Esophagus squamous epithelium (tissue), 5 donors: ENCODE results near the gene PLD5. TPM values are rescaled to one million over a fixed set of nuclear protein-coding genes. Genes with fewer than 3 reads are reported as not detected.
"Not testable (repeated sequence)": the region's sequence is repeated elsewhere in the genome, so short reads cannot be mapped to it uniquely, and the experiment has no call there.

Experiments used
- DNase-seq: peaks from one replicate; lab custom pipeline; 2025; lab: John Stamatoyannopoulos, UW
- H3K27ac ChIP-seq, 4 donors: fragments of 200-600 bp; sonication (generic); one replicate each; pipeline ENCODE4 v1.5.1; 2016 to 2019; ENCODE audit warnings: mild to moderate bottlenecking in 1 of 4
- H3K27me3 ChIP-seq, 4 donors: fragments of 200-600 bp; sonication (generic); 1 replicate in 3 of 4; 2 replicates in 1 of 4; pipeline versions ENCODE4 v1.5.1 to v1.6.0; 2017 to 2021; ENCODE audit warnings: antibody characterized with exemption in 1 of 4
- H3K36me3 ChIP-seq, 3 donors: fragments of 200-600 bp; sonication (generic); one replicate each; pipeline ENCODE4 v1.5.1; 2016 to 2019
- H3K4me1 ChIP-seq, 3 donors: fragments of 200-600 bp; sonication (generic); one replicate each; pipeline ENCODE4 v1.5.1; 2017 to 2019
- H3K4me3 ChIP-seq, 4 donors: fragments of 200-600 bp; sonication (generic); 1 replicate in 3 of 4; 2 replicates in 1 of 4; pipeline ENCODE4 v1.5.1; 2016 to 2019; ENCODE audit warnings: mild to moderate bottlenecking in 2 of 4, moderate library complexity in 1 of 4
- H3K9me3 ChIP-seq, 3 donors: fragments of 200-600 bp; sonication (generic); one replicate each; pipeline ENCODE4 v1.5.1; 2016 to 2019
- POLR2A ChIP-seq, 4 donors: fragments of 450-650 bp; IDR thresholded peaks; one replicate each; pipeline ENCODE4 v1.6.1; 2017; ENCODE audit warnings: antibody characterized with exemption in 4 of 4, mild to moderate bottlenecking in 4 of 4, moderate library complexity in 3 of 4
- WGBS, 2 donors: methylation state at CpG; one replicate each; pipeline ENCODE4 v1.1.5; 2018; 5-methylcytosine and 5-hydroxymethylcytosine counted together
- intact Hi-C: fragments of 100-400 bp; cut with DNase I; formaldehyde crosslinking; loops from one replicate; pipeline ENCODE4 v1.15.0; 2022
- total RNA-seq, 4 donors: library from RNA; depleted of rRNA; stranded (reverse); fragments of >200 nt; gene quantifications; one replicate each; pipeline ENCODE4 v1.1.0, GENCODE V29; 2016
- TF ChIP-seq, protein P1 (sequence below), 6 experiments: fragments of 450-650 bp in 4 of 6; fragments of 200-600 bp in 2 of 6; sonication (generic) in 2 of 6; IDR thresholded peaks; one replicate each; pipeline ENCODE4 v1.5.1; 2016 to 2019; ENCODE audit warnings: antibody characterized with exemption in 6 of 6, mild to moderate bottlenecking in 4 of 6, moderate library complexity in 4 of 6
- donor health status: DM: yes; HTN: yes; CAD: no.

The PLD5 gene
- total RNA-seq, 4 donors from 2014 or later, result 0.18 to 0.57 TPM; not detected in 2

DNA sequence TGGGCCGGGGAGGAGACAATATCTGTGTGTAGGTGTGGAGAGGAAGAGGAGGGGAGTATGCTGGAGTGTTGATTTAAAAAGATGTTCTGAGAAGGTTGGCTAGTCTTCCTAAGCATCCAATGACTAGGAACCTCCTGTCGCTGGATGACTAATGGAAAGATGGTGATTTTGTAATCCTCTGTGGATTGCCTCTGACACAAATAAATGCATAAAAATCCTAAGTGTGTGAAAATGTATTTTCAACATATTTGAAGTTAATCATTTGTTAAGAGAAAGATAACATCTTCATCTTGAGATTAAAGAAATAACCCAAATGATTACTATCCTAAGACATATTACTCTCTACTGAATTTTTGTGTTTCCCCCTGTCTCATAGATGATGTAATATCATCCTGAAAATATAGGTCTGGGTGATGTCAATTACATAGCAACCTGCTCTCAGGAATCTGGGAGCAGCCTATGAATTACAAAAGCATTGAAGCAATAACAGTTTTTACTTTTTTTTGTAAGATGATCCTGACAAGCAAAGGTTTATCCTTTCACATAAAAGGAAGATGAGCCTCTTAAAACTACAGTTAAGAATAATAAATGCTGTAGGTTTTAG is 305.1 kb downstream of the PLD5 start:
- intact Hi-C loops, result no loop called here
- 65 to 76% methylated on average over 2 of the region's 2 CpGs for WGBS, 2 donors
- no peaks in the 10 kb centered on the region for H3K4me1 ChIP-seq
- H3K27ac ChIP-seq, result no peak overlapping the region
- H3K4me3 ChIP-seq, result no peak overlapping the region
- DNase-seq, result no peak
- H3K9me3 ChIP-seq, result peaks cover 0 to 11% (median 0%) of the 10 kb centered on the region in 3 donors
- no peak for TF ChIP-seq POLR2A (IDR thresholded peaks at IDR 0.05)
- TF ChIP-seq, protein P1, sequence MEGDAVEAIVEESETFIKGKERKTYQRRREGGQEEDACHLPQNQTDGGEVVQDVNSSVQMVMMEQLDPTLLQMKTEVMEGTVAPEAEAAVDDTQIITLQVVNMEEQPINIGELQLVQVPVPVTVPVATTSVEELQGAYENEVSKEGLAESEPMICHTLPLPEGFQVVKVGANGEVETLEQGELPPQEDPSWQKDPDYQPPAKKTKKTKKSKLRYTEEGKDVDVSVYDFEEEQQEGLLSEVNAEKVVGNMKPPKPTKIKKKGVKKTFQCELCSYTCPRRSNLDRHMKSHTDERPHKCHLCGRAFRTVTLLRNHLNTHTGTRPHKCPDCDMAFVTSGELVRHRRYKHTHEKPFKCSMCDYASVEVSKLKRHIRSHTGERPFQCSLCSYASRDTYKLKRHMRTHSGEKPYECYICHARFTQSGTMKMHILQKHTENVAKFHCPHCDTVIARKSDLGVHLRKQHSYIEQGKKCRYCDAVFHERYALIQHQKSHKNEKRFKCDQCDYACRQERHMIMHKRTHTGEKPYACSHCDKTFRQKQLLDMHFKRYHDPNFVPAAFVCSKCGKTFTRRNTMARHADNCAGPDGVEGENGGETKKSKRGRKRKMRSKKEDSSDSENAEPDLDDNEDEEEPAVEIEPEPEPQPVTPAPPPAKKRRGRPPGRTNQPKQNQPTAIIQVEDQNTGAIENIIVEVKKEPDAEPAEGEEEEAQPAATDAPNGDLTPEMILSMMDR (IDR thresholded peaks at IDR 0.05), result no peak
- no peaks in the 10 kb centered on the region for H3K36me3 ChIP-seq
- no peaks in the 10 kb centered on the region for H3K27me3 ChIP-seq

DNA sequence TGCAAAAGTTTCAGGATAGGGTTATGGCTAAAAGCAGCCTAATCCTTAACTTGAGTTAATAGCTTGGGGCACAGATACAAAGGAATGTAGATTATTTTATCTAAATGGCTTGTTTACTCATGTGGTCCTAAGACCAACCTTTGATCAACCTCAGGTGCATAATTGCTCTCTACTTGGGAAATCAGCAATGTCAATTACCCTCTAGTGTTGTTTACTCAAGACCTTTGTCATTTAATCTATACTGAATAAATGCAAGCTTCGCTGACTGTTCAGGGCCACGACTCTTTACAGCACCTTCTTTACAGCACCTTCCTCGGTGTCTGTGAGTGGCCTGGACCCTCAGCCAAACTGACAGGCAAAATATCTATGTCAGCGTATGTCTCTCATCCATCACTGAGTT is 308.1 kb downstream of the PLD5 start:
- intact Hi-C loops, result no loop called here
- no peak overlapping the region for H3K4me3 ChIP-seq
- no peak overlapping the region for H3K27ac ChIP-seq
- H3K27me3 ChIP-seq, result no peaks in the 10 kb centered on the region
- WGBS, 2 donors, result 42 to 74% methylated on average over 4 of the region's 4 CpGs
- DNase-seq, result no peak
- no peaks in the 10 kb centered on the region for H3K36me3 ChIP-seq
- no peak for TF ChIP-seq POLR2A (IDR thresholded peaks at IDR 0.05)
- TF ChIP-seq, protein P1 (IDR thresholded peaks at IDR 0.05), result no peak
- H3K9me3 ChIP-seq, result peaks cover 0 to 11% (median 0%) of the 10 kb centered on the region in 3 donors
- H3K4me1 ChIP-seq, result no peaks in the 10 kb centered on the region

- H3K9me3 ChIP-seq, result peaks cover 0 to 11% (median 0%) of the 10 kb centered on the region in 3 donors
- intact Hi-C loops, H3K27ac ChIP-seq, DNase-seq, H3K36me3 ChIP-seq, H3K4me1 ChIP-seq, H3K4me3 ChIP-seq, H3K27me3 ChIP-seq: not testable (repeated sequence)
- 56 to 73% methylated on average over 3 of the region's 3 CpGs for WGBS, 2 donors
Measured at GRCh38 chr1:242214455-242214854, 310.0 kb downstream of the PLD5 start.

DNA sequence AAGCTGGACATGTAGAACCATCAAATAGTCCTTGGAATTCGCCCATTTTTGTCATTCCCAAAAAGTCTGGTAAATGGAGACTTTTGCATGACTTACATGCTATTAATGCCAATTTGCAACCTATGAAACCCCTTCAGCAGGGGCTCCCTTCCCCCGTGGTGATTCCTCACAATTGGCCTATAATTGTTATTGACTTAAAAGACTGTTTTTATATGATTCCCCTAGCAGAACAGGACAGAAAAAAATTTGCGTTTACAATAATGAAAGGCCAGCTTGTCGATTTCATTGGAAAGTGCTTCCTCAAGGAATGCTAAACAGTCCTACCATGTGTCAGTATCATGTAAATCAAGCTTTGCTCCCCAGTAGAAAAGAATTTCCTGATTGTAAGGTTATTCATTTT is 311.5 kb downstream of the PLD5 start:
- DNase-seq, intact Hi-C loops, H3K4me1 ChIP-seq, H3K4me3 ChIP-seq, H3K27ac ChIP-seq, H3K27me3 ChIP-seq, H3K36me3 ChIP-seq: not testable (repeated sequence)
- 54 to 58% methylated on average over 4 of the region's 4 CpGs for WGBS, 2 donors
- H3K9me3 ChIP-seq, result peaks cover 0 to 11% (median 0%) of the 10 kb centered on the region in 3 donors

- no peak overlapping the region for H3K4me3 ChIP-seq
- H3K27ac ChIP-seq, result no peak overlapping the region
- intact Hi-C loops, result no loop called here
- 56 to 65% methylated on average over 11 to 12 of the region's 12 CpGs for WGBS, 2 donors
- no peaks in the 10 kb centered on the region for H3K36me3 ChIP-seq
- TF ChIP-seq, protein P1 (IDR thresholded peaks at IDR 0.05), result no peak
- no peak for TF ChIP-seq POLR2A (IDR thresholded peaks at IDR 0.05)
- peaks cover 0 to 11% (median 0%) of the 10 kb centered on the region in 3 donors for H3K9me3 ChIP-seq
- no peak for DNase-seq
- no peaks in the 10 kb centered on the region for H3K27me3 ChIP-seq
- no peaks in the 10 kb centered on the region for H3K4me1 ChIP-seq
Measured at GRCh38 chr1:242212401-242212800, 312.1 kb downstream of the PLD5 start.

DNA sequence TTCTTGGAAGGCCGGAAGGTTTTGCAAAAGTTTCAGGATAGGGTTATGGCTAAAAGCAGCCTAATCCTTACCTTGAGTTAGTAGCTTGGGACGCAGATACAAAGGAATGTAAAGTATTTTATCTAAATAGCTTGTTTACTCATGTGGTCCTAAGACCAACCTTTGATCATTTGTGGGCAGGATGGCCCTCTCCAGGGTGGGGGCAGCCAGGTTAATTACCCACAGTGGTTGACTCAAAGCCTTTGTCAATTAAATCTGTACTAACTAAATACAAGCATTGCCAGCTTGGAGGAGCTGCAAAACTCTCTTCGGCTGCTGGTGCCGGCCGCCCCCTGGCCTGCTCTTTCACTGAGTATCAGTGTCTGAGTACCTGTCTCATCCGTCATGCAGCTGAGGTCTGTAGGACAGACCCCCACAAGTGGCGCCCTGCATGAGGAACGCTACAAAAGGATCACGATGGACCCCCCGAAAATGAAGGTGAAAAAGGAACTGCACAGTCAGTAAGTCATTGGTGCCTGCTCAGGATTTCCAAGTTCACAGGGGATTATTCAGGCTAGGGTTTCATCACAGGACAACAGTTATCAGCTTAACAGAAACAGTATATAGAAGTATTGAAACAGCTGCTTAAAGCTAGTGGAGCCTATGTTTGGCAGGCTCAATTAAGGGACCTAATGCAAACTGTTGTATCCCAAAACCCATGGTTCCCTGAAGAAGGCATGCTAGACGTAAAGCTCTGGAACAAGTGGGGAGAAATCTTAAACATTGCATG is 313.1 kb downstream of the PLD5 start:
- WGBS, 2 donors, result 55 to 77% methylated on average over 4 to 9 of the region's 11 CpGs
- H3K27me3 ChIP-seq, result no peaks in the 10 kb centered on the region
- TF ChIP-seq, protein P1 (IDR thresholded peaks at IDR 0.05), result no peak
- no peak for TF ChIP-seq POLR2A (IDR thresholded peaks at IDR 0.05)
- no peak for DNase-seq
- intact Hi-C loops, result no loop called here
- H3K36me3 ChIP-seq, result no peaks in the 10 kb centered on the region
- H3K4me3 ChIP-seq, result no peak overlapping the region
- no peak overlapping the region for H3K27ac ChIP-seq
- peaks cover 0 to 4% (median 0%) of the 10 kb centered on the region in 3 donors for H3K9me3 ChIP-seq
- no peaks in the 10 kb centered on the region for H3K4me1 ChIP-seq

DNA sequence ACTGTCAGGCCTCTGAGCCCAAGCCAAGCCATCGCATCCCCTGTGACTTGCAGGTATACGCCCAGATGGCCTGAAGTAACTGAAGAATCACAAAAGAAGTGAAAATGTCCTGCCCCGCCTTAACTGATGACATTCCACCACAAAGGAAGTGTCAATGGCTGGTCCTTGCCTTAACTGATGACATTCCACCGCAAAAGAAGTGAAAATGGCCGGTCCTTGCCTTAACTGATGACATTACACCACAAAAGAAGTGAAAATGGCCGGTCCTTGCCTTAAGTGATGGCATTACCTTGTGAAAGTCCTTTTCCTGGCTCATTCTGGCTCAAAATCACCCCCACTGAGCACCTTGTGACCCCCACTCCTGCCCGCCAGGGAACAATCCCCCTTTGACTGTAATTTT is 314.2 kb downstream of the PLD5 start:
- 65 to 72% methylated on average over 7 of the region's 7 CpGs for WGBS, 2 donors
- intact Hi-C loops, H3K9me3 ChIP-seq: not testable (repeated sequence)

More for the DNA sequence above, 314.2 kb downstream of the PLD5 start:
- H3K4me3 ChIP-seq, H3K4me1 ChIP-seq, H3K27me3 ChIP-seq, H3K27ac ChIP-seq, DNase-seq, H3K36me3 ChIP-seq: not testable (repeated sequence)
